GM21737 (cell line): Measurements from ENCODE around the gene DCP1B.
A peak's percentile ranks its signal among the peaks of the same experiment; 100 is the strongest.

Experiments
- ATAC-seq: cut with Tn5 transposase; IDR thresholded peaks from one replicate; pipeline ENCODE4 v1.9.1; 2021; ENCODE audit warnings: mild to moderate bottlenecking, moderate library complexity; ENCODE audit not compliant: unreplicated experiment

The DCP1B gene

GRCh38 chr12:2018391-2018790 lies 14.1 kb upstream of the DCP1B start:
- no peak for ATAC-seq

- ATAC-seq: no peak
Observed at GRCh38 chr12:2017546-2018337, 13.5 kb upstream of the DCP1B start.

GRCh38 chr12:2016862-2017545 lies 12.7 kb upstream of the DCP1B start:
- no peak for ATAC-seq

- no peak for ATAC-seq
Observed at GRCh38 chr12:2014231-2014630, 10.0 kb upstream of the DCP1B start.

DNA sequence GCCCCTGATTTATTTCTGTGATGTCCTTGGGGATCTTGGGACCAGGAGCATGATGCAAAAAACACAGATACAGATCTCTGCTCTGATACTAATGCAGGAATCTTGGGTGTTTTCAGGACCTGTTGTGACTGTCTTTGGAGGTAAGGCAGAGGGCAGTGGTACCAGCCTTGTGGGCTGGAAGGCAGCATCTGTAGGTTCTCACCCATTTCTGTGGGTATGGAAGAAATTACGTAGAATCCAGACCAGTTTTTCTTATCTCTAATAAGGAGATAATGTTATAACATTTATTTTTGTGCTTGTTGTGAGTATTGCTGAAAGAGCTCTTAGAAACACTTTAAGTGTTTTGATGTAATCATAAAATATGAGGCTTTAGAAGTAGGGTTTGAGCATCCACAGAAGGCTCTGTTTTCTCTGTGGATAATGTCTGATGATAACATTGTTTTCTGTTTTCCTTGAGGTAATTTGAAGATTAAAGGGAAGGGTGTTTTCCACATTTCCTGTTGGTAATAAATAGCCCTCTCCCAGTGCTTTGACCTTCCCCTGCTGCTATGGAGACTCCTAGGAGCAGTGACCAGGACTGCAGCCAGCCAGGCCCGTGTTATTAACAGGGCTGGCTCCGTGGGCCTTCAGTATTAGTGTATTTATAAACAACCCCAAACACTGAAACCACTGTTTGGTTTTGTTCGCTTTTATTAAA lies 9.4 kb upstream of the DCP1B start:
- no peak for ATAC-seq

GRCh38 chr12:2013086-2013485 lies 8.8 kb upstream of the DCP1B start:
- ATAC-seq: no peak

GRCh38 chr12:2011643-2012607 lies 7.7 kb upstream of the DCP1B start:
- ATAC-seq: no peak

DNA sequence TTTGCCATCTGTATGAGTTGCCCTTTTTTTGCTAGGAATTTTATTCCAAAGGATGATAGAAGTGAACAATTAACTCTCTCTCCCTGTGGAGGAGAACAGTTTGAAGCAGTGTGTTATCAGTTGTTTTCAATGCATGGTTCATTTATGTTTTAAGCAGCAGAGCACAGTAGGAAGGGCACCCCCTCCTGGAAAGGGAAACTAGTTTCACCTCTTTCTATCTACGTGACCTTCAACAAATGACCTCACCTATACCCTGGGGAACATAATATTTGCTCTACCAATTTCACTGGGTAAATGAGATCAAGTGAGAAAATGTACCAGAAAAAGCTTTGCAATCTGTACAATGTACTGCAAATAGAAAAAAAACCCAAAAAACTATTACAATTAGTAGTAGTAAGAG lies 5.4 kb upstream of the DCP1B start:
- no peak for ATAC-seq

GRCh38 chr12:2008677-2009076 lies 4.4 kb upstream of the DCP1B start:
- ATAC-seq: no peak

- peak; percentile 10 for ATAC-seq
Observed at GRCh38 chr12:2003676-2004112, 563 bp downstream of the DCP1B start.

GRCh38 chr12:1995205-1995896 lies 8.9 kb downstream of the DCP1B start:
- no peak for ATAC-seq

DNA sequence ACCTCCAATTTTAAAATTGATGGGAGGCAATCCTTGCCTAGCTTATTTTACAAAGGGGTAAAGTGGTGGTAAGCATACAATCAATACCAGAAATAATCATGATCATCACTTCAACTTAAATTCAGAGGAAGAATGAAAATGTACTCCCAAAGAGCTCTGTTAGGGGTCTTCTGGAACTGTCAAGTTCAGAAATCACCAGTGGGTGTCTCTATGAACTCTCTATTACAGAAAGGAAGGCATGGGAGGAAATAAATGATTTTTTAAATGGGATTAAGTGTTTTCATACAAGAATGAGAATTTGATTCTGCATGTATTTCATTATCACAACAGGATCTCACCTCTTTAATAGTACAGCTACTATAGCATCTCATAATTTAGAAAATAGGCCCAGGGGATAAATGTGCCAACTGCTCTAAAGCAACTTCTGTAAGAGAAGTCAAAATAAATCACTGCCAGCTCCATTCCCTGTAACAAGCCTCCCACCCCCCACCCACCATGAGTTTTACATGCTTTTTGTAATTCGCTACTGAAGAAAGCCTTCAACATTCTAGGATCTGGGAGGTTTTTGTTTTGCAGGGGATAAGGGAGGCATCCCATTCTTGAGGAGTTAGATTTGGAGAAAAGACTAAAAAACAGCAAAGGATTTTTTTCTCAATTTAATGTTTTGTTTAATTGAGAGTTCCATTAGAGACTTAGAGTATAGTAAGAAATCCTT lies 9.7 kb downstream of the DCP1B start:
- ATAC-seq: no peak

GRCh38 chr12:1993871-1994371 lies 10.3 kb downstream of the DCP1B start:
- no peak for ATAC-seq

DNA sequence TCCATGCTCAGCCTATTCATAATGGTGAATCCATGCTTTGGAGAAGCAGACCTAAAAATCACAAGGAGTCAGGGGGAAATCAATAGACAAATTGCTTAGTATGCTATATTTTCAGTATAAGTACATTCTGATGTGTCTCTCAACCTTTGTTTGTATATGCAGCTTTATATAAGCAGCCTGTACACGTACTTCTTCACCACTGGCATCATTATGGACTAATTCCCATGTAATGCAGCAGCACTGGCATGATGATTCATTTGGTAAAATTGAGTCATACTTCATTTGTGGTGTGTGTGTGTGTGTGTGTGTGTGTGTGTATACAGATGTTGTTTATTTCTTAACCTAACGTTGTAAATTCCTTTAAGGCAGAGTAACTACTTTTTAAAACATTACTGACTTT lies 10.9 kb downstream of the DCP1B start:
- ATAC-seq: no peak

GRCh38 chr12:1992732-1993131 lies 11.5 kb downstream of the DCP1B start:
- ATAC-seq: no peak

DNA sequence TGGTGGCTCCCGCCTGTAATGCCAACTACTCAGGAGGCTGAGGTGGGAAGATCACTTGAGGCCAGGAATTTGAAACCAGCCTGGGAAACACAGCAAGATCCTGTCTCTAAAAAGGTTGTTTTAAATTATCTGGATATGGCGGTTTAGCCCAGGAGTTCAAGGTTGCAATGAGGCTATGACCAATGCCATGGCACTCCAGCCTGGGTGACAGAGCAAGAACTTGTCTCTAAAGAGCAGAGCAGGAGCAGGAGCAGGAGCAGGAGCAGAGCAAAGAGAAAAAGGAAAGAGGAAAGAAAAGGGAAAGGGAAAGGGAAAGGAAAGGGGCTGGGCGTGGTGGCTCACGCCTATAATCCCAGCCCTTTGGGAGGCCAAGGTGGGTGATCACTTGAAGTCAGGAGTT lies 15.1 kb downstream of the DCP1B start:
- ATAC-seq: no peak

DNA sequence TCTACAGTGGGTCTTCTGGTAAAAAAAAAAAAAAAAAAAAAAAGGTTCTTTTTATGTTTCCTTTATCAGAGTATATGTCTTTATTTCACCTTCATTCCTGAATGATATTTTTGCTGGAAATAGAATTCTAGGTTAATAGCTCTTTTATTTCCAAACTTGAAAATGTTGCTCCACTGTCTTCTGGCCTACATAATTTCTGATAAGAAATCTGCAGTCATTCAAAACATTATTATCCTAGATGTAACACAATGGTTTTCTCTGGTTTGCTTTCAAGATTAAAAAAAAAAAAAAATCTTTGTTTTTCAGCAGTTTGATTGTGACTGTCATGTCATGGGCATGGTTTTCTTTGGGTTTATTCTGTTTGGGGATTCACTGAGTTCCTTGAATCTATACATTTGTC lies 19.5 kb downstream of the DCP1B start:
- no peak for ATAC-seq

DNA sequence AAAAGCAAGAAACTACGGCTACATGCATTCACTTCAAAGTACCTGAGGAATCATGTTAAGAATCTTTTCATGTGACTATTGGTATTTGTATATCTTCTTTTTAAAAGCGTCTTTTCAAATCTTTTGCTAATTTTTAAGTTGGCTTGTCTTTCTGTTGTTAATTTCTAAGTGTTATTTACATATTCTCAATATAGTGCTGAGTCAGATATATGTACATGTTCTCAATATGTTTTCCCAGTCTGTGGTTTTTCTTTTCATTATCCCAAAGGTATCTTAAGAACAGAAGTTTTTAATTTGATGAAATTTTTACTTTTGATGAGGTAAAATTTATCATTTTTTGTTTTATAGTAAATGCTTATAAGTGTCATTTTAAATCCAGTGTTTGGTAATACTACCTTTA lies 24.0 kb downstream of the DCP1B start:
- ATAC-seq: no peak
